ENCODE measurements around the gene EPHB2.

The EPHB2 gene

GRCh38 chr1:22821027-22821426 lies 110.4 kb downstream of the EPHB2 start:
- TF ChIP-seq CTCF (IDR thresholded peaks at IDR 0.05; ENCODE audit: low read depth, low read length) = no peak
- DNase-seq (ENCODE audit: extremely low read depth, low read depth) = no peak

GRCh38 chr1:22822371-22822770 lies 111.7 kb downstream of the EPHB2 start:
- DNase-seq (ENCODE audit: extremely low read depth, low read depth) = no peak
- TF ChIP-seq CTCF (IDR thresholded peaks at IDR 0.05; ENCODE audit: low read depth, low read length) = no peak

- TF ChIP-seq CTCF (IDR thresholded peaks at IDR 0.05; ENCODE audit: low read depth, low read length) = no peak
- DNase-seq (ENCODE audit: extremely low read depth, low read depth) = no peak
These were observed 113.8 kb downstream of the EPHB2 start for GRCh38 chr1:22824466-22824865.

- no peak for TF ChIP-seq CTCF (IDR thresholded peaks at IDR 0.05; ENCODE audit: low read depth, low read length)
- no peak for DNase-seq (ENCODE audit: extremely low read depth, low read depth)
These were observed 114.3 kb downstream of the EPHB2 start for GRCh38 chr1:22824975-22825374.

GRCh38 chr1:22825486-22826189 lies 115.0 kb downstream of the EPHB2 start:
- no peak for DNase-seq (ENCODE audit: extremely low read depth, low read depth)
- TF ChIP-seq CTCF (IDR thresholded peaks at IDR 0.05; ENCODE audit: low read depth, low read length) = no peak

GRCh38 chr1:22826604-22827580 lies 116.3 kb downstream of the EPHB2 start:
- DNase-seq (ENCODE audit: extremely low read depth, low read depth) = no peak
- TF ChIP-seq CTCF (IDR thresholded peaks at IDR 0.05; ENCODE audit: low read depth, low read length) = no peak
